Brain microvascular endothelial cell (primary cell): ENCODE results near the gene FAM153A.
"Not testable (repeated sequence)": the region's sequence is repeated elsewhere in the genome, so short reads cannot be mapped to it uniquely, and the experiment has no call there.

Experiments used
- DNase-seq: peaks from one replicate; pipeline ENCODE4 v3.0.0-alpha.2; 2020
- H3K27ac ChIP-seq: fragments of 250-450 bp; sonication (Bioruptor Pico); 2 replicates; pipeline ENCODE4 v1.5.1; 2020; ENCODE audit warnings: mild to moderate bottlenecking, moderate library complexity
- H3K27me3 ChIP-seq: fragments of 250-450 bp; sonication (Bioruptor Pico); replicated peaks from 2 replicates; pipeline ENCODE4 v1.5.1; 2020; ENCODE audit warnings: mild to moderate bottlenecking
- H3K36me3 ChIP-seq: fragments of 250-450 bp; sonication (Bioruptor Pico); replicated peaks from 2 replicates; pipeline ENCODE4 v1.5.1; 2020; ENCODE audit warnings: mild to moderate bottlenecking
- H3K4me3 ChIP-seq: 2 replicates; pipeline ENCODE4 v1.5.1; 2011; ENCODE audit warnings: low read depth, mild to moderate bottlenecking, control low read depth, low read length, moderate library complexity
- in situ Hi-C: cut with HindIII; loops from 2 replicates; pipeline ENCODE4 v1.10.0; 2017; ENCODE audit warnings: low sequenced_read_pairs, low pct_ligation_motif_present

FAM153A gene

GRCh38 chr5:177693671-177694517 is 88.8 kb downstream of the FAM153A start:
- H3K27me3 ChIP-seq, H3K27ac ChIP-seq, in situ Hi-C loops: not testable (repeated sequence)

GRCh38 chr5:177692969-177693368 is 89.7 kb downstream of the FAM153A start:
- H3K27me3 ChIP-seq, H3K27ac ChIP-seq, H3K36me3 ChIP-seq, H3K4me3 ChIP-seq, DNase-seq, in situ Hi-C loops: not testable (repeated sequence)

More at GRCh38 chr5:177693671-177694517, 88.8 kb downstream of the FAM153A start:
- not testable (repeated sequence) for H3K36me3 ChIP-seq, DNase-seq, H3K4me3 ChIP-seq

GRCh38 chr5:177692507-177692906 is 90.2 kb downstream of the FAM153A start:
- H3K27ac ChIP-seq, DNase-seq, H3K4me3 ChIP-seq, in situ Hi-C loops, H3K27me3 ChIP-seq, H3K36me3 ChIP-seq: not testable (repeated sequence)

GRCh38 chr5:177689011-177689610 is 93.6 kb downstream of the FAM153A start:
- H3K27me3 ChIP-seq, H3K27ac ChIP-seq, in situ Hi-C loops, H3K4me3 ChIP-seq, H3K36me3 ChIP-seq, DNase-seq: not testable (repeated sequence)

GRCh38 chr5:177688091-177688490 is 94.6 kb downstream of the FAM153A start:
- H3K36me3 ChIP-seq, H3K27me3 ChIP-seq, H3K27ac ChIP-seq, H3K4me3 ChIP-seq, DNase-seq, in situ Hi-C loops: not testable (repeated sequence)

GRCh38 chr5:177681920-177682319 is 100.8 kb downstream of the FAM153A start:
- H3K36me3 ChIP-seq, H3K4me3 ChIP-seq, H3K27me3 ChIP-seq, DNase-seq, in situ Hi-C loops, H3K27ac ChIP-seq: not testable (repeated sequence)
